GM18870 (cell line): ENCODE data around the gene HOMER1.
A peak's percentile ranks its signal among the peaks of the same experiment; 100 is the strongest.
"Not testable (repeated sequence)": the region's sequence is repeated elsewhere in the genome, so short reads cannot be mapped to it uniquely, and the experiment has no call there.

Experiments used
- ATAC-seq: cut with Tn5 transposase; IDR thresholded peaks from one replicate; pipeline ENCODE4 v1.9.1; 2021; ENCODE audit warnings: moderate library complexity; ENCODE audit not compliant: unreplicated experiment

The HOMER1 gene

DNA sequence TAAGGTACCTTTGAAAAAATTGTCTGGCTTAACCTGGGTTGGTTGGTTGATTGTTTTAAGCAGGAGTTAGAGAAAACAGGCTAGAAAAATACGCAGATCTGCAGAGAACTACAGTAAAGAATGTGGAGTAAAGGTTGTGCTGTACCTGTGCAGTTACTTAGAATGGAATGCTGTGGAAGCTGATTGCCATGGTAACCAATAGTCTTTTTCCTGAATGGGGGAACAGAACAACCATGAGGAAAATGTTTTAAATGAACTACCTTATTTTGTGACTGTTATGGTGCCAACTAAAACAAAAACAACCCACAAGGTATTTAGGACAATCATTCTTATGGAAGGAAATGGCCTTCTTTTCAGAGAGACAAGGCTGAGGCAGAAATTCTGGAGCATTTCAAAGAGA, 4.8 kb upstream of the HOMER1 start:
- ATAC-seq = no peak

GRCh38 chr5:79517601-79518000, 3.7 kb upstream of the HOMER1 start:
- no peak for ATAC-seq

GRCh38 chr5:79516986-79517385, 3.1 kb upstream of the HOMER1 start:
- no peak for ATAC-seq

- ATAC-seq = not testable (repeated sequence)
Observed at GRCh38 chr5:79516331-79516730, 2.4 kb upstream of the HOMER1 start.

DNA sequence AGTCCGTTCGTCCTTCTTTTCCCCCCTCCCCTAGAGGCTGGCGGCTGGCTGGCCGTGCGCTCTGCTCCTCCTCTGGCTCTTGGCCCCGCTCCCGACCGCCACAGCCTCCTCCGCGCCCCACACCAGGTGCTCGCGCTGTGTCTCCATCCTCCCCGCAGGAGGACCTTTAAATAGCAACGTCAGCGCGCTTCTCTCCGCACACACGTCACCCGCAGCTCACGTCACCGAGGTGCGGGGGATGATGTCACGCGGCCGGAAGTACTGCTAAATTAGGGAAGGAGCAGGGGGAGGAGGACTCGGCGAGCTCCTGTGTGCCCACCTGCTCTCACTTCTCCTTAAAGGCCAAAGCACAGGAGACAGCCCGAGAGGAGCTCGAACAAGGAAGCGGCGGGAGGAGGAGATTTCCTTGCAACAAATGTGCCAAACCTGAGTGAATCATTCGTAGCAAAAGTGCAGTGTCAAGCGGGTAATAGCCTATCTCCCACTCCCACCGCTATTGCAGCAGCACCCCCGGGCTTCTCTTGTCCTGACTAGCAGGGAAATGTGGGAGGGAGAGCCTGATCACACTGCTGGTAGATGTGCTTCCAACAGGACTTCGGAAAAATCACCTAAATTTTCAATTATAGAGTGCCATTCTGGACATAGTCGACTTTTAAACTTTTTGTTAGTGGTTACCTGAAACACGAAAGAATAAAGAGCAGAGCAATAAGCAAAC, 614 bp upstream of the HOMER1 start:
- ATAC-seq = peak; percentile 83

DNA sequence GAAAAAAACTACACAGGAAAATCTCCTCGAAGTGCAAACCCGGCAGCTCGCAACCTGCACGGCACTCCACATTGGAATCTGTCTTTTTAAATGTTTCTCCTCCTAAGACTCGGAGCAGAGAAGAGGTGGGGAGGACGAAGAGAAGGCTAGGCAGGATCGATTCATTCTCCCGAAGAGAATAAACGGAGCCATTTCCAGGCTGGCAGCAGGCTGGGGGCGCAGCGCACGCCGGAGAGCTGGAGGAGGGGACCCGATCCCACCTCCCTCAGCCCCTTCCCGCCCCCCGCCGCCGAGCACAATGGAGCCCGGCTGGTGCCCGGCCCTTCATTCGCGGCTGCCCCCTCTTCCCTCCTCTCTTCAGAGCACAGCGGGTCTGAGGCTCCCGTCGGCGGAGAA, 628 bp downstream of the HOMER1 start:
- ATAC-seq = no peak

GRCh38 chr5:79512471-79513307, 1.2 kb downstream of the HOMER1 start:
- no peak for ATAC-seq

GRCh38 chr5:79512049-79512448, 1.9 kb downstream of the HOMER1 start:
- ATAC-seq = no peak

DNA sequence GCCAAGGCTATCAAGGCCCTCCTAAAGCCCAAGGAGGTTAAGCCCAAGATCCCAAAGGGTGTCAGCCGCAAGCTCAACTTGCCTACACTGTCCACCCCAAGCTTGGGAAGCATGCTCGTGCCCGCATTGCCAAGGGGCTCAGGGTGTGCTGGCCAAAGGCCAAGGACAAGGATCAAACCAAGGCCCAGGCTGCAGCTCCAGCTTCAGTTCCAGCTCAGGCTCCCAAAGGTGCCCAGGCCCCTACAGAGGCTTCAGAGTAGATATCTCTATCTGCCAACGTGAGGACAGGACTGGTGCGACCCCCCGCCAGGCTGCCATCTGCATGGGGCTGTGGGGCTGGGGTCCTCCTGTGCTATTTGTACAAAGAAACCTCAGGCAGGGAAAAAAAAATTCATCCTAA, 3.3 kb downstream of the HOMER1 start:
- no peak for ATAC-seq

GRCh38 chr5:79509244-79509885, 4.6 kb downstream of the HOMER1 start:
- ATAC-seq = no peak

- no peak for ATAC-seq
Observed at GRCh38 chr5:79508794-79509193, 5.1 kb downstream of the HOMER1 start.

DNA sequence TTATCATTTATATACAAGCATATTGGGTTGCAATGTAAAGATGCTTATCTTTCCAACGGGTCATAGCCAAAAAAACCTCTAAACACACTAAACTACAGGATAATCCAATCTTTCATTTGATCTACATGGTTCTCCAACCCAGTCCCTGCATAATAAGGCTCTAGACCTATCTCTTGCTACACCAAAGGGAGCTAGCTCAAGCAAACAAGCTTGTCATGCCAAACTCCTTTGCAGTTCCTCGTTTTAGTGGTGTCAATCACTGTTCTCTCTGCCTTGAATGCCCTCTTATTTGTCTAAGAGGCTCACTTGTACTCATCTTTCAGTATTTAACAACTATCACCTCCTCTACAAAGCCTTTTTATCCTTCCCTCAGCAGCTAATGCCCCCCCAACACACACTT, 5.6 kb downstream of the HOMER1 start:
- no peak for ATAC-seq

- no peak for ATAC-seq
Observed at GRCh38 chr5:79507251-79508205, 6.4 kb downstream of the HOMER1 start.

DNA sequence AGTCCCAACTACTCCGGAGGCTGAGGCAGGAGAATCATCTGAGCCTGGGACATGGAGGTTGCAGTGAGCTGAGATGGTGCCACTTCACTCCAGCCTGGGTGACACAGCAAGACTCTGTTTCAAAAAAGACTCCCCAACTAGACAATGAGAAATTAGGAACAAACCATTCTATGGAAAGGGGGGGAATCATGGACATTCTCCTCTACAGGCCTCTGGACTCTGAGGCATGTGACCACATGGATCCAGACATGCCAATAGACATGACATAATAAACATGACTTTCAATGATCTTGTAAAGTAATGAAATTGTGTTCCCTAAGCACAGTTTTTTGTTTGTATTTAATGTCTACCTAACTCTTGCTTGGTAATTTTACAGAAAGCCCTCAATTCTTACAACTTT, 8.8 kb downstream of the HOMER1 start:
- ATAC-seq = no peak

DNA sequence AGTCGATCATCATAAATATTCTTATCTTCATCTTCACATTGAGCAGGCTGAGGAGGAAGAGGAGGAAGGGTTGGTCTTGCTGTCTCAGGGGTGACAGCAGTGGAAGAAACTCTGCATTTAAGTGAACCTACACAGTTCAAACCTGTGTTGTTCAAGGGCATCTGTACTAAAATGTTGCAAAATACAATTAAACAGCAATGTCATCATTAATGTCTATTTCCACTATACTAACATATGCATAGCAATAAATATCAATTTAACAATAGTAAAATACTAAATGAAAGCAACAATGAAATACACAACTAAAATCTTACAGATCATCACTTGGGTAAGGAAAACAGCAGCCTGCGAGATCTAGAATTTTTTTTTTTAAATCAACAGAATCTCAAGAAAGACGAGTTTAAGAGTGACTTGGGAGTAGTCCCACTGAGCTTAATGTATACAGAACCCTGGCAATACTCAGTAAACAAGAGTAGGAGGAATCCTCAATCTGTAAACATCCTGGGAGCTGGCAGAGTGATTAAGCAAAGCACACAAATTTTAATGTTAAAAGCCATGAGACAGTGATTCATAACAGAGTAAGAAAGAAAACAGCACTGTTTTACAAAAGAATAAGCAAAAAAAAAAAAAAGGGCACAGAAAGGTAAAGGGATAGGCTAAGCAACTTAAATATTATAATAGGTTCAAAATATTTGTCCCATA, 10.0 kb downstream of the HOMER1 start:
- ATAC-seq = no peak

DNA sequence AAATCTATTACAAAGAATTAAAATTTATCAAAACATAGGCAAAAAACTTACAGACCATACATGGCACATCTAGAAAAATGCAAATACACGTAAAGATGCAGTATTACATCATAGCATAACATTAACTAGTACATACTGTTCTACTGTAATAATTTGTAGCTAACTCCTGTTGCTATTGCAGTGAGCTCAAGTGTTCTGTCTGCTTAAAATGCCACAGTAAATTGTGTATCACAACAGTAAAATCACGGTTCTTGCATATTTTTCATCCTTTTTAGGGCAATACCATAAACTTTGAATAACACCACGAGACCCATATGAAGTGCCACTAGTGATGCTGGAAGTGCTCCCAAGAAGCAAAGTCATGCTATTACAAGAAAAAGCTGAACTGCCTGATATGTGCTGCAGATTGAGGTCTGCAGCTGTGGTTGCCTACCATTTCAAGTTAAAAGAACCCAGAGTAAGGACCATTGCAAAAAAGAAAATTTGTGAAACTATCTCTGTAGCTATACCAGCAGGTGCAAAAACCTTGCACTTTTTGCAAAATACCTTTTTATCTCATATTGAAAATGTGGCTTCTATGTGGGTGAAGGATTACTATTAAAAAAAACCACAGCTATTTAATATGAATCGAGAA, 14.2 kb downstream of the HOMER1 start:
- no peak for ATAC-seq

GRCh38 chr5:79495311-79495710, 18.6 kb downstream of the HOMER1 start:
- ATAC-seq = no peak

DNA sequence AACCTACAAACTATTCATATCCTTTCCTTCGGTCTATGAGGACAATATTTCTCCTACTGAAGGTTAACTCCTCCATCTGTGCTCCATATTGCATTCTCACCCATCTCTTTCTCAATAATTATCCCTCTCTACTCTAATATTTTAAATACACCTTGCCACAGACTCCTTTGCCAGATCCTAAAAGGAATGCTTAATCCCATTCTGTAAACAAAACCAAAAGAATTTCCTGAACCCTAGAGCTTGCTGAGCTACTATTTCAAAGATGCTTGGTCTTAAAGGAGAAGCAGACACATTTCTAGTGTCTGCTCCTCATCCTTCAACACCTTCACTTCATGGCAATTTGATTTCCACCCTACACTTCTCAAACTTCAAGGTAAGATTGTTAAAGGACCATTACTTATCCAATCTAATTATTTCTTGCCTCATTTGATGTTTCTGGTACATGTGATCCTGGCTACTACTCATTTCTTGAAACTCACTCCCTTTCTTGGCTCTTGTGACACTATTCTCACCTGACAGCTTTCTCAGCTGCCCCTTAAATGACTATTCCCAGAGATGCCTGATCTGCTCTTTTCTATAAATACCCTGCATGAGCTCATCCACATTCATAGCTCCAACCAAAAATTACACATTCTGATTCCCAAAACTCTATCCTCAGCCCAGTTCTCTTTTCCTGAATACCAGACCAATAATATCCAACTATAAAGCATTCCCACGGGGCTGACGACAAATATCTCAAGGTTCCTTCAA, 20.2 kb downstream of the HOMER1 start:
- no peak for ATAC-seq

GRCh38 chr5:79491690-79492317, 22.1 kb downstream of the HOMER1 start:
- no peak for ATAC-seq
